HEK293T (cell line): Measurements from ENCODE around the gene CABP7.

Experiments used
- ARNT ChIP-seq: fragments of 450-650 bp; IDR thresholded peaks from 2 replicates; pipeline ENCODE4 v1.6.1; 2017; ENCODE audit warnings: mild to moderate bottlenecking
- CTBP1 ChIP-seq: fragments of 450-650 bp; IDR thresholded peaks from 2 replicates; pipeline ENCODE4 v1.6.1; 2016; ENCODE audit warnings: borderline replicate concordance
- ELF4 ChIP-seq: fragments of 450-650 bp; IDR thresholded peaks from 2 replicates; pipeline ENCODE4 v1.6.1; 2017; ENCODE audit warnings: antibody characterized with exemption
- FOXK2 ChIP-seq: fragments of 450-650 bp; IDR thresholded peaks from 2 replicates; pipeline ENCODE4 v1.6.1; 2016; ENCODE audit warnings: mild to moderate bottlenecking
- FOXM1 ChIP-seq: fragments of 450-650 bp; IDR thresholded peaks from 2 replicates; pipeline ENCODE4 v1.6.1; 2017; ENCODE audit warnings: mild to moderate bottlenecking, borderline replicate concordance
- LEF1 ChIP-seq: fragments of 450-650 bp; IDR thresholded peaks from 2 replicates; pipeline ENCODE4 v1.6.1; 2017; ENCODE audit warnings: mild to moderate bottlenecking, borderline replicate concordance
- SP1 ChIP-seq: fragments of 450-650 bp; IDR thresholded peaks from 2 replicates; pipeline ENCODE4 v1.6.1; 2017
- TARDBP ChIP-seq: fragments of 450-650 bp; IDR thresholded peaks from 2 replicates; pipeline ENCODE4 v1.6.1; 2016
- ZNF384 ChIP-seq: fragments of 450-650 bp; IDR thresholded peaks from 2 replicates; pipeline ENCODE4 v1.6.1; 2016

GRCh38 chr22:29735416-29735815 is 15.6 kb downstream of the CABP7 start:
- TF ChIP-seq CTBP1 (no peak), ARNT (no peak), TARDBP (no peak), FOXM1 (no peak), FOXK2 (no peak), SP1 (no peak), LEF1 (no peak), ELF4 (no peak), ZNF384 (no peak)
